ENCODE results near the gene TANC1.

TANC1 gene

GRCh38 chr2:159234868-159235267, 266.4 kb downstream of the TANC1 start:
- DNase-seq, result no peak

- DNase-seq, result no peak
Measured at GRCh38 chr2:159243529-159243928, 275.1 kb downstream of the TANC1 start.

GRCh38 chr2:159246325-159246988, 278.0 kb downstream of the TANC1 start:
- DNase-seq, result no peak

- peak; percentile 92 for DNase-seq
Measured at GRCh38 chr2:159249990-159250715, 281.7 kb downstream of the TANC1 start.

- DNase-seq, result peak; percentile 46
Measured at GRCh38 chr2:159251296-159252173, 283.1 kb downstream of the TANC1 start.

GRCh38 chr2:159252905-159253304, 284.5 kb downstream of the TANC1 start:
- DNase-seq, result no peak

GRCh38 chr2:159256159-159256558, 287.7 kb downstream of the TANC1 start:
- no peak for DNase-seq

- no peak for DNase-seq
Measured at GRCh38 chr2:159262226-159262625, 293.8 kb downstream of the TANC1 start.

GRCh38 chr2:159262904-159263303, 294.5 kb downstream of the TANC1 start:
- DNase-seq, result no peak

- DNase-seq, result no peak
Measured at GRCh38 chr2:159265171-159265576, 296.7 kb downstream of the TANC1 start.

GRCh38 chr2:159266554-159266953, 298.1 kb downstream of the TANC1 start:
- DNase-seq, result no peak

- DNase-seq, result peak; percentile 7
Measured at GRCh38 chr2:159267921-159268320, 299.5 kb downstream of the TANC1 start.

- no peak for DNase-seq
Measured at GRCh38 chr2:159270744-159271379, 302.4 kb downstream of the TANC1 start.

GRCh38 chr2:159272156-159272555, 303.7 kb downstream of the TANC1 start:
- no peak for DNase-seq

GRCh38 chr2:159275111-159275510, 306.7 kb downstream of the TANC1 start:
- no peak for DNase-seq

GRCh38 chr2:159279700-159280099, 311.3 kb downstream of the TANC1 start:
- DNase-seq, result no peak

- no peak for DNase-seq
Measured at GRCh38 chr2:159281002-159281401, 312.6 kb downstream of the TANC1 start.
